Thymus (tissue), 14 donors: ENCODE data around the gene MAP3K5. TPM values are rescaled to one million over a fixed set of nuclear protein-coding genes. Genes with fewer than 3 reads are reported as not detected.
A peak's percentile ranks its signal among the peaks of the same experiment; 100 is the strongest.

Source experiments
- DNase-seq, 9 donors: peaks; one replicate each; pipeline ENCODE4 v3.0.0-alpha.2; 2013; ENCODE audit warnings: low spot score in 9 of 9, low read depth in 6 of 9, missing footprints in 1 of 9
- H3K27ac ChIP-seq, 2 donors: one replicate each; pipeline ENCODE4 v1.5.1; 2013; ENCODE audit warnings: control low read depth in 1 of 2, low read depth in 1 of 2, low read length in 1 of 2, mild to moderate bottlenecking in 1 of 2, moderate library complexity in 1 of 2
- H3K27me3 ChIP-seq, 2 donors: one replicate each; pipeline ENCODE4 v1.5.1; 2013; ENCODE audit warnings: low read length in 1 of 2; ENCODE audit not compliant: control insufficient read depth in 2 of 2, insufficient read depth in 1 of 2
- H3K36me3 ChIP-seq, 2 donors: one replicate each; pipeline ENCODE4 v1.5.1; 2013; ENCODE audit warnings: low read length in 1 of 2, mild to moderate bottlenecking in 1 of 2, moderate library complexity in 1 of 2; ENCODE audit not compliant: control insufficient read depth in 2 of 2, insufficient read depth in 2 of 2
- H3K4me1 ChIP-seq, 2 donors: one replicate each; pipeline ENCODE4 v1.5.1; 2013; ENCODE audit warnings: low read length in 2 of 2; ENCODE audit not compliant: control insufficient read depth in 2 of 2, insufficient read depth in 2 of 2
- H3K4me3 ChIP-seq, 2 donors: one replicate each; pipeline ENCODE4 v1.5.1; 2013; ENCODE audit warnings: low read length in 2 of 2, control low read depth in 1 of 2, mild to moderate bottlenecking in 1 of 2
- H3K9me3 ChIP-seq, 2 donors: one replicate each; pipeline ENCODE4 v1.5.1; 2013; ENCODE audit warnings: low read length in 1 of 2, mild to moderate bottlenecking in 1 of 2; ENCODE audit not compliant: control insufficient read depth in 2 of 2, insufficient read depth in 1 of 2
- WGBS: extraction: QIAGEN DNeasy Blood & Tissue Kit; methylation state at CpG from one replicate; pipeline ENCODE4 v1.1.7; 2013; 5-methylcytosine and 5-hydroxymethylcytosine counted together
- long read RNA-seq, 10 donors: transcript quantifications; one replicate each; lab custom pipeline, GENCODE V29; 2026
- polyA plus RNA-seq: library from polyadenylated mRNA; stranded (reverse); fragments of 200-250 nt; gene quantifications from one replicate; pipeline ENCODE4 v1.2.3, GENCODE V29; 2013
- total RNA-seq: library from RNA; stranded (reverse); fragments of 120-200 nt; gene quantifications from one replicate; pipeline ENCODE4 v1.2.4, GENCODE V29; 2013
- donor health status: healthy.

The MAP3K5 gene
- total RNA-seq: 7.3 TPM
- 23.0 TPM for polyA plus RNA-seq
- long read RNA-seq, donor 1: 0 reads
- long read RNA-seq, donor 2: 0 reads
- long read RNA-seq, donor 3, partial matches to known transcripts: 5 of 5 reads
- long read RNA-seq, donor 3, other reads (novel, unspliced or antisense): 0 of 5 reads
- long read RNA-seq, donor 4, full-length matches to known transcripts: 2 of 2 reads
- long read RNA-seq, donor 4, partial matches to known transcripts: 0 of 2 reads
- long read RNA-seq, donor 4, other reads (novel, unspliced or antisense): 0 of 2 reads
- long read RNA-seq, donor 5, full-length matches to known transcripts: 1 of 1 reads
- long read RNA-seq, donor 5, partial matches to known transcripts: 0 of 1 reads
- long read RNA-seq, donor 5, other reads (novel, unspliced or antisense): 0 of 1 reads
- long read RNA-seq, donor 6, partial matches to known transcripts: 9 of 9 reads
- long read RNA-seq, donor 6, other reads (novel, unspliced or antisense): 0 of 9 reads
- long read RNA-seq, donor 7: 0 reads
- long read RNA-seq, donor 8, full-length matches to known transcripts: 1 of 1 reads
- long read RNA-seq, donor 8, partial matches to known transcripts: 0 of 1 reads
- long read RNA-seq, donor 8, other reads (novel, unspliced or antisense): 0 of 1 reads
- long read RNA-seq, donor 9, full-length matches to known transcripts: 1 of 1 reads
- long read RNA-seq, donor 9, partial matches to known transcripts: 0 of 1 reads
- long read RNA-seq, donor 9, other reads (novel, unspliced or antisense): 0 of 1 reads
- long read RNA-seq, donor 10, partial matches to known transcripts: 5 of 5 reads
- long read RNA-seq, donor 10, other reads (novel, unspliced or antisense): 0 of 5 reads

GRCh38 chr6:136792410-136793262 lies at the start of gene MAP3K5:
MAP3K5 (minus strand) TSS chr6:136792477; CDS start chr6:136792157, 320 bp downstream.
- Histone ChIP-seq H3K36me3 (no peaks in the 10 kb centered on the region), H3K27me3 (peaks cover 0 to 6% of the 10 kb centered on the region in 2 donors), H3K9me3 (no peaks in the 10 kb centered on the region), H3K27ac (peak within 1 kb of the TSS; percentile 88 to 89), H3K4me1 (peaks cover 6 to 16% of the 10 kb centered on the region in 2 donors), H3K4me3 (peak within 1 kb of the TSS; percentile 59 to 85)
- peak; percentile 74 to 96 (median 89) for DNase-seq
- under 1% methylated on average over 89 of the region's 89 CpGs for WGBS

- Histone ChIP-seq H3K9me3 (no peaks in the 10 kb centered on the region), H3K36me3 (peaks cover 0 to 3% of the 10 kb centered on the region in 2 donors), H3K27ac (no peak overlapping the region), H3K4me1 (no peaks in the 10 kb centered on the region), H3K27me3 (no peaks in the 10 kb centered on the region), H3K4me3 (no peak overlapping the region)
- WGBS: 96% methylated on average over 4 of the region's 4 CpGs
- DNase-seq: no peak
These were observed 48.2 kb upstream of the MAP3K5 start for GRCh38 chr6:136840276-136841001.

GRCh38 chr6:136831873-136832562 lies 39.7 kb upstream of the MAP3K5 start:
- no peak overlapping the region for H3K4me3 ChIP-seq
- H3K4me1 ChIP-seq: no peaks in the 10 kb centered on the region
- H3K27ac ChIP-seq: no peak overlapping the region
- peaks cover 5 to 9% of the 10 kb centered on the region in 2 donors for H3K9me3 ChIP-seq
- H3K36me3 ChIP-seq: peaks cover 8 to 10% of the 10 kb centered on the region in 2 donors
- H3K27me3 ChIP-seq: no peaks in the 10 kb centered on the region
- WGBS: 95% methylated on average over 1 of the region's 1 CpG
- DNase-seq: no peak

- peaks cover 0 to 10% of the 10 kb centered on the region in 2 donors for H3K4me1 ChIP-seq
- H3K36me3 ChIP-seq: peaks cover 3 to 17% of the 10 kb centered on the region in 2 donors
- no peak for DNase-seq
- WGBS: 97% methylated on average over 6 of the region's 6 CpGs
- H3K27ac ChIP-seq: no peak overlapping the region
- peaks cover 2 to 6% of the 10 kb centered on the region in 2 donors for H3K9me3 ChIP-seq
- H3K27me3 ChIP-seq: no peaks in the 10 kb centered on the region
- H3K4me3 ChIP-seq: no peak overlapping the region
These were observed 33.9 kb upstream of the MAP3K5 start for GRCh38 chr6:136826216-136826615.

GRCh38 chr6:136823128-136823660 lies 30.9 kb upstream of the MAP3K5 start:
- H3K4me3 ChIP-seq: peak overlapping the region; percentile 68 to 85
- H3K9me3 ChIP-seq: peaks cover 0 to 6% of the 10 kb centered on the region in 2 donors
- WGBS: 72% methylated on average over 31 of the region's 31 CpGs
- peak overlapping the region; percentile 38 to 92 for H3K27ac ChIP-seq
- H3K36me3 ChIP-seq: peaks cover 3 to 14% of the 10 kb centered on the region in 2 donors
- DNase-seq: no peak
- no peaks in the 10 kb centered on the region for H3K27me3 ChIP-seq
- peaks cover 0 to 10% of the 10 kb centered on the region in 2 donors for H3K4me1 ChIP-seq

- Histone ChIP-seq H3K4me3 (peak within 1 kb of the TSS; percentile 68 to 85), H3K4me1 (peaks cover 0 to 10% of the 10 kb centered on the region in 2 donors), H3K27me3 (no peaks in the 10 kb centered on the region), H3K36me3 (peaks cover 3 to 13% of the 10 kb centered on the region in 2 donors), H3K9me3 (peaks cover 0 to 6% of the 10 kb centered on the region in 2 donors), H3K27ac (peak within 1 kb of the TSS; percentile 38 to 92)
- WGBS: under 1% methylated on average over 78 of the region's 78 CpGs
- DNase-seq: peak; percentile 83 to 97 (median 88)
These were observed 30.3 kb upstream of the MAP3K5 start, which contains the start of gene PEX7 for GRCh38 chr6:136822376-136823127. PEX7 (plus strand) TSS chr6:136822592; CDS start chr6:136822666, 74 bp downstream.

- no peak for DNase-seq
- under 1% methylated on average over 11 of the region's 11 CpGs for WGBS
- H3K4me3 ChIP-seq: peak overlapping the region; percentile 68 to 85
These were observed 29.7 kb upstream of the MAP3K5 start for GRCh38 chr6:136822046-136822375.

More at GRCh38 chr6:136822046-136822375, 29.7 kb upstream of the MAP3K5 start:
- peaks cover 3 to 11% of the 10 kb centered on the region in 2 donors for H3K36me3 ChIP-seq
- H3K4me1 ChIP-seq: peaks cover 0 to 10% of the 10 kb centered on the region in 2 donors
- peaks cover 0 to 6% of the 10 kb centered on the region in 2 donors for H3K9me3 ChIP-seq
- H3K27me3 ChIP-seq: no peaks in the 10 kb centered on the region
- H3K27ac ChIP-seq: peak overlapping the region; percentile 38 to 92
